GM19035 (cell line): Measurements from ENCODE around the gene FZD2.
"Not testable (repeated sequence)": the region's sequence is repeated elsewhere in the genome, so short reads cannot be mapped to it uniquely, and the experiment has no call there.

Experiments
- ATAC-seq: cut with Tn5 transposase; IDR thresholded peaks from one replicate; pipeline ENCODE4 v1.9.1; 2021; ENCODE audit not compliant: unreplicated experiment

The FZD2 gene

GRCh38 chr17:44575403-44575802 lies 18.1 kb downstream of the FZD2 start:
- ATAC-seq = no peak

GRCh38 chr17:44578947-44579346 lies 21.7 kb downstream of the FZD2 start:
- no peak for ATAC-seq

GRCh38 chr17:44581868-44582267 lies 24.6 kb downstream of the FZD2 start:
- no peak for ATAC-seq

- no peak for ATAC-seq
These were observed 27.2 kb downstream of the FZD2 start for GRCh38 chr17:44584443-44584842.

GRCh38 chr17:44585315-44585714 lies 28.0 kb downstream of the FZD2 start:
- no peak for ATAC-seq

- ATAC-seq = no peak
These were observed 30.1 kb downstream of the FZD2 start for GRCh38 chr17:44587339-44587738.

- no peak for ATAC-seq
These were observed 32.2 kb downstream of the FZD2 start for GRCh38 chr17:44589316-44590071.

GRCh38 chr17:44590072-44590462 lies 32.8 kb downstream of the FZD2 start:
- ATAC-seq = not testable (repeated sequence)

GRCh38 chr17:44590762-44591161 lies 33.5 kb downstream of the FZD2 start:
- not testable (repeated sequence) for ATAC-seq

- no peak for ATAC-seq
These were observed 33.9 kb downstream of the FZD2 start for GRCh38 chr17:44591206-44591605.

GRCh38 chr17:44593156-44593555 lies 35.9 kb downstream of the FZD2 start:
- no peak for ATAC-seq

- ATAC-seq = no peak
These were observed 38.0 kb downstream of the FZD2 start for GRCh38 chr17:44595216-44595775.

- no peak for ATAC-seq
These were observed 41.0 kb downstream of the FZD2 start for GRCh38 chr17:44598329-44598728.

- no peak for ATAC-seq
These were observed 41.6 kb downstream of the FZD2 start for GRCh38 chr17:44598932-44599297.

- no peak for ATAC-seq
These were observed 42.3 kb downstream of the FZD2 start for GRCh38 chr17:44599298-44600175.

- ATAC-seq = no peak
These were observed 44.3 kb downstream of the FZD2 start for GRCh38 chr17:44601539-44601938.

GRCh38 chr17:44601973-44602372 lies 44.7 kb downstream of the FZD2 start:
- ATAC-seq = no peak

GRCh38 chr17:44602390-44602789 lies 45.1 kb downstream of the FZD2 start:
- ATAC-seq = no peak

- ATAC-seq = no peak
These were observed 45.7 kb downstream of the FZD2 start for GRCh38 chr17:44602970-44603369.

- no peak for ATAC-seq
These were observed 47.0 kb downstream of the FZD2 start for GRCh38 chr17:44604116-44604761.

GRCh38 chr17:44604768-44605485 lies 47.6 kb downstream of the FZD2 start:
- no peak for ATAC-seq
